Left ventricle myocardium inferior (tissue), 1 donor: ENCODE results near the gene TLR3. TPM values are rescaled to one million over a fixed set of nuclear protein-coding genes. Genes with fewer than 3 reads are reported as not detected.

Experiments
- DNase-seq: peaks from one replicate; pipeline ENCODE4 v3.0.0-alpha.2; 2020
- H3K27ac ChIP-seq: fragments of 200-600 bp; replicated peaks from 2 replicates; pipeline ENCODE4 v1.8.0; 2021
- H3K27me3 ChIP-seq: fragments of 200-600 bp; 2 replicates; pipeline ENCODE4 v1.8.0; 2021; ENCODE audit warnings: low read depth
- H3K36me3 ChIP-seq: fragments of 200-600 bp; 2 replicates; pipeline ENCODE4 v1.8.0; 2021
- H3K4me1 ChIP-seq: fragments of 200-600 bp; 2 replicates; pipeline ENCODE4 v1.8.0; 2021
- H3K4me3 ChIP-seq: fragments of 200-600 bp; 2 replicates; pipeline ENCODE4 v1.8.0; 2021; ENCODE audit warnings: mild to moderate bottlenecking, moderate library complexity
- H3K9me3 ChIP-seq: fragments of 200-600 bp; replicated peaks from 2 replicates; pipeline ENCODE4 v1.8.0; 2021
- intact Hi-C: fragments of 100-400 bp; cut with micrococcal nuclease; formaldehyde crosslinking; loops from one replicate; pipeline ENCODE4 v1.11.0; 2022
- total RNA-seq: library from RNA; stranded (reverse); fragmentation: NEBNext Ultra II Directional; extraction: Animal tissue kit (Norgen Biotek cat#: 25700); gene quantifications from one replicate; pipeline ENCODE4 v1.2.1, GENCODE V29; 2021
- TF ChIP-seq, protein P1 (sequence below): fragments of 200-600 bp; IDR thresholded peaks from 2 replicates; pipeline ENCODE4 v1.8.0; 2021; ENCODE audit warnings: antibody characterized with exemption, mild to moderate bottlenecking, borderline replicate concordance
- donor health status: DM: no; HTN: yes; CAD: no; lungs with severe emphysema.

Gene TLR3
- total RNA-seq, 1 donor from 2014 or later = 4.9 TPM

DNA sequence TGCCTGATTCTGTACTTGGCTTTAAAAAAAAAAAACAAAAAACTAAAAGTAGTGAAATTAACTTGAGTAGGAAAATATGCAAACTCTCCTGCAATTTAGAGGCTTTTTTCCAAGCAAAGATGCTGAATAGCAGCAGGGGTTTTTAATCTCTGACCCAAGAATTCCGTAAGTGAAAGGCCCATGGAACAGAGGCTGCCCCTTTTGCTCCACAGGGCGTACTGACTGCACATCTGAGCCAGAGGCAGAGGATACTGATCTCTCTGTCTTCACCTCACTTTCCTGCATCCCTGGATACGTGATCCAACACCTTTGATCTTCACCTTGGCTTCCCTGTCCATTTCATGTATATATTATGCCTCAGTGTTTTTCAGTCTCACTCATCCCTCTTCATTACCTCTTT lies 39.4 kb downstream of the TLR3 start:
- no peaks in the 10 kb centered on the region for H3K36me3 ChIP-seq
- TF ChIP-seq, protein P1, sequence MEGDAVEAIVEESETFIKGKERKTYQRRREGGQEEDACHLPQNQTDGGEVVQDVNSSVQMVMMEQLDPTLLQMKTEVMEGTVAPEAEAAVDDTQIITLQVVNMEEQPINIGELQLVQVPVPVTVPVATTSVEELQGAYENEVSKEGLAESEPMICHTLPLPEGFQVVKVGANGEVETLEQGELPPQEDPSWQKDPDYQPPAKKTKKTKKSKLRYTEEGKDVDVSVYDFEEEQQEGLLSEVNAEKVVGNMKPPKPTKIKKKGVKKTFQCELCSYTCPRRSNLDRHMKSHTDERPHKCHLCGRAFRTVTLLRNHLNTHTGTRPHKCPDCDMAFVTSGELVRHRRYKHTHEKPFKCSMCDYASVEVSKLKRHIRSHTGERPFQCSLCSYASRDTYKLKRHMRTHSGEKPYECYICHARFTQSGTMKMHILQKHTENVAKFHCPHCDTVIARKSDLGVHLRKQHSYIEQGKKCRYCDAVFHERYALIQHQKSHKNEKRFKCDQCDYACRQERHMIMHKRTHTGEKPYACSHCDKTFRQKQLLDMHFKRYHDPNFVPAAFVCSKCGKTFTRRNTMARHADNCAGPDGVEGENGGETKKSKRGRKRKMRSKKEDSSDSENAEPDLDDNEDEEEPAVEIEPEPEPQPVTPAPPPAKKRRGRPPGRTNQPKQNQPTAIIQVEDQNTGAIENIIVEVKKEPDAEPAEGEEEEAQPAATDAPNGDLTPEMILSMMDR = no peak
- no peak overlapping the region for H3K27ac ChIP-seq
- no peak for DNase-seq
- H3K9me3 ChIP-seq = no peaks in the 10 kb centered on the region
- intact Hi-C loops = no loop called here
- peaks cover 33% of the 10 kb centered on the region for H3K27me3 ChIP-seq
- H3K4me1 ChIP-seq = peaks cover 10% of the 10 kb centered on the region
- no peak overlapping the region for H3K4me3 ChIP-seq

DNA sequence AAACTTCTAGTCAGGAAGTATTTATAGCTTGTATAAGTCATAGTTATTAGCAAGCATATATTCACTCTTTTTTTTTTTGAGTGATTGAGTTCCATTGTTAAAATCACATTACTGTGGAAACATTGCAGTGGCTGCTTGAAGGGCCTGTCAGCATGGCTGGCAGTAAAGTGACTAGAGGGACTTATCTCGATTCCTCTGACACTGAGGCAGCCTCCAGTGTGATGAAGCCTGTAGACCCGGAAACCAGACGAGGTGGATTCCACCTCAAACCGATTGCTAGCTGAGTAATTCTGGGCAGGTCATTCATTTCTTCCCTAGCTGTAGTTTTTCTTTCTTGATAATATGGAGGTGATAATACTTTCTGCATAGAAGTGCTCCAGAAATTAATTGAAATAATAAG lies 40.3 kb downstream of the TLR3 start:
- no peak overlapping the region for H3K4me3 ChIP-seq
- intact Hi-C loops = no loop called here
- H3K27me3 ChIP-seq = peaks cover 25% of the 10 kb centered on the region
- no peaks in the 10 kb centered on the region for H3K36me3 ChIP-seq
- no peaks in the 10 kb centered on the region for H3K9me3 ChIP-seq
- no peak overlapping the region for H3K27ac ChIP-seq
- no peak for DNase-seq
- TF ChIP-seq, protein P1 = no peak
- peaks cover 10% of the 10 kb centered on the region for H3K4me1 ChIP-seq

DNA sequence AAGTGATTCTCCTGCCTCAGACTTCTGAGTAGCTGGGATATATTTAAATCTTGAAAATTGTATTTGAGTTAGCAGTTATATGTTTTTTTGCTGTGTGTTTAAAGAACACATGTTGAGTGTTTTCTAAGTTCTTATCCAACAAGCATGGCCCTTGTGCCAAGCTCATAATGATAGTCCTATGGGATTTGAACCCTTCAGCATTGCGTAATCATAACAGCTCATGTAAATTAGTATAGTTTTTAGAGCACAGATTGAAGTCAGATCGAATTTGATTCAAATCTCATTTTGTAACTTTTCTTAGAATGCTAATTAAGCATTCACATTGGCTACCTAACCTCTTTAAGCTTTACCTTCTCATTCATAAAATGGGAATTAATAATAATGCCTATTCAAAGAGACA lies 47.7 kb downstream of the TLR3 start:
- no peak overlapping the region for H3K27ac ChIP-seq
- intact Hi-C loops = no loop called here
- no peaks in the 10 kb centered on the region for H3K4me1 ChIP-seq
- no peak for DNase-seq
- H3K27me3 ChIP-seq = peaks cover 28% of the 10 kb centered on the region
- peak overlapping the region; percentile 42 for H3K4me3 ChIP-seq
- no peaks in the 10 kb centered on the region for H3K9me3 ChIP-seq
- H3K36me3 ChIP-seq = no peaks in the 10 kb centered on the region
- TF ChIP-seq, protein P1 = no peak

DNA sequence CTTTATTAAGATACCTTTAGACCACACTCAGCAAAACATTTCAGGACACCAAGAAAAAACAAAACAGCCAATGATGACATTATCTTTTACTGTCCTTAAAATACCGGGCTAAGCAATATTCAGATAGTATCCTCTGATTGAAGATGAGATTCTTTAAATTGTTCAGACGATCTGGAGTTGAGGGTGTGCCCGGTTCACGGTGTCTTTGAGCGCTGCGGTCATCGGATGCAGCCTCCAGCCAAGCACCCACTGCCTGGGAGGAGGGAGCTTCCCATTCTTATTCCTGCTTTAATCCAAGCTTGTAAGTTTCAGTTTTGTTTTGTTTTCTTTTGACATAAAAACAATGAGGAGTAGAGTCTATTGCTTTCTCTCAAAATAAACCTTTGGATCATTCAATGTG lies 49.6 kb downstream of the TLR3 start:
- H3K4me3 ChIP-seq = no peak overlapping the region
- no peaks in the 10 kb centered on the region for H3K9me3 ChIP-seq
- no peak overlapping the region for H3K27ac ChIP-seq
- no peaks in the 10 kb centered on the region for H3K36me3 ChIP-seq
- DNase-seq = no peak
- H3K27me3 ChIP-seq = peaks cover 28% of the 10 kb centered on the region
- TF ChIP-seq, protein P1 = no peak
- no peaks in the 10 kb centered on the region for H3K4me1 ChIP-seq
- intact Hi-C loops = no loop called here

DNA sequence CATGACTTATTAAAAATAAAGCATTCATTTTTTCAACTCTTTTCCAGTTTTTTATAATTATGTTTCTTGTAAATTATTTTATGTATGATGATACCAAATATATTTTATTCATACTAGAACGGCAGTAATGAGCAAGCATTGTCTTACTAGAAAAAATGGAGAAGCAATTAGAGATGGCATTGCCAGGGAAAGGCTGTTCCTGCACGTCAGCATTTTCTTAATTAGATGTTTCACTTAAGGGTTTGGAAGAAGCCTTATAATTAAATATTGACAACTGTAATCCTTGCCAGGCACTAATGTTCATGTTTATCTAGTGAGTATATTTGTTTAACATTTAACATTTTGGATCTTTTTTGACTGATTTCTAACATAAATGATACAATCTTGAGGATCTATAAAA lies 52.1 kb downstream of the TLR3 start:
- TF ChIP-seq, protein P1 = no peak
- no peak for DNase-seq
- H3K4me1 ChIP-seq = no peaks in the 10 kb centered on the region
- H3K36me3 ChIP-seq = no peaks in the 10 kb centered on the region
- no peak overlapping the region for H3K27ac ChIP-seq
- H3K4me3 ChIP-seq = no peak overlapping the region
- intact Hi-C loops = no loop called here
- H3K9me3 ChIP-seq = no peaks in the 10 kb centered on the region
- peaks cover 28% of the 10 kb centered on the region for H3K27me3 ChIP-seq

DNA sequence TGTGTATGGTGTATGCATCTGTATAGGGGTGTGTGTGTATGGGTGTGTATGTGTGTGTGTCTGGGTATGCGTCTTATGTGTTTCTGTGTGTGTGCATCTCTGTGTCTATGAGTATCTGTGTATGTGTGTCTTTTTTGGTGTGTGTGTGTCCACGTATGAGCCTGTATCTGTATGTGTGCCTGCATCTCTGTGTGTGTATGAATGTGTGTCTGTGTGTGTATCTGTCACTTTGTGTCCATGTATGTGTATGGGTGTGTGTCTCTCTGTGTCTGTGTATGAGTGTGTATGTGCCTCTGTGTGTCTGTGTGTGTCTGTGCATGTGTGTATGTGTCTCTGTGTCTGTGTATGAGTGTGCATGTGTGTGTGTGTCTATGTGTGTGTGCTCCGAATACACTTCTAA lies 59.9 kb downstream of the TLR3 start:
- Histone ChIP-seq H3K4me3 (no peak overlapping the region), H3K9me3 (no peaks in the 10 kb centered on the region), H3K27me3 (peaks cover 5% of the 10 kb centered on the region), H3K36me3 (no peaks in the 10 kb centered on the region), H3K4me1 (no peaks in the 10 kb centered on the region), H3K27ac (no peak overlapping the region)
- no peak for DNase-seq
- intact Hi-C loops = no loop called here
- TF ChIP-seq, protein P1 = no peak
